WERI-Rb-1 (cell line): ENCODE data around the gene SIK2.

ENCODE experiments used
- DNase-seq: peaks from one replicate; pipeline ENCODE4 v3.0.0-alpha.2; 2020
- H3K27ac ChIP-seq: fragments of 250-450 bp; sonication (Bioruptor Pico); 2 replicates; pipeline ENCODE4 v1.5.1; 2020; ENCODE audit warnings: mild to moderate bottlenecking, moderate library complexity
- H3K27me3 ChIP-seq: fragments of 250-450 bp; sonication (Bioruptor Pico); 2 replicates; pipeline ENCODE4 v1.5.1; 2021; ENCODE audit warnings: mild to moderate bottlenecking, low read depth, moderate library complexity; ENCODE audit not compliant: insufficient read depth, severe bottlenecking
- H3K36me3 ChIP-seq: fragments of 250-450 bp; sonication (Bioruptor Pico); 2 replicates; pipeline ENCODE4 v1.5.1; 2020; ENCODE audit warnings: mild to moderate bottlenecking, moderate library complexity
- H3K4me3 ChIP-seq: 2 replicates; pipeline ENCODE4 v1.5.1; 2011; ENCODE audit warnings: low read depth, mild to moderate bottlenecking, control low read depth, low read length
- H3K9me3 ChIP-seq: fragments of 250-450 bp; sonication (Bioruptor Pico); 2 replicates; pipeline ENCODE4 v1.5.1; 2021; ENCODE audit warnings: mild to moderate bottlenecking, moderate library complexity; ENCODE audit not compliant: severe bottlenecking
- CTCF ChIP-seq: IDR thresholded peaks from 2 replicates; pipeline ENCODE4 v1.5.1; 2011; ENCODE audit warnings: low read depth, mild to moderate bottlenecking, control low read depth, inconsistent platforms, low read length

Gene SIK2

GRCh38 chr11:111724615-111725129 lies 122.4 kb downstream of the SIK2 start:
- H3K27ac ChIP-seq = no peak overlapping the region

GRCh38 chr11:111725621-111726020 lies 123.4 kb downstream of the SIK2 start:
- peaks cover 52% of the 10 kb centered on the region for H3K36me3 ChIP-seq
- H3K9me3 ChIP-seq = no peaks in the 10 kb centered on the region
- H3K27ac ChIP-seq = no peak overlapping the region
- H3K4me3 ChIP-seq = no peak overlapping the region
- H3K27me3 ChIP-seq = no peaks in the 10 kb centered on the region
- DNase-seq = no peak
- no peak for TF ChIP-seq CTCF

More at GRCh38 chr11:111724615-111725129, 122.4 kb downstream of the SIK2 start:
- no peaks in the 10 kb centered on the region for H3K27me3 ChIP-seq
- H3K4me3 ChIP-seq = no peak overlapping the region
- peaks cover 62% of the 10 kb centered on the region for H3K36me3 ChIP-seq
- DNase-seq = no peak
- no peak for TF ChIP-seq CTCF
- H3K9me3 ChIP-seq = no peaks in the 10 kb centered on the region

GRCh38 chr11:111726301-111726713 lies 124.1 kb downstream of the SIK2 start:
- no peak for DNase-seq
- Histone ChIP-seq H3K9me3 (no peaks in the 10 kb centered on the region), H3K27ac (no peak overlapping the region), H3K36me3 (peaks cover 45% of the 10 kb centered on the region), H3K27me3 (no peaks in the 10 kb centered on the region), H3K4me3 (no peak overlapping the region)
- no peak for TF ChIP-seq CTCF

- H3K36me3 ChIP-seq = peaks cover 34% of the 10 kb centered on the region
- no peak for DNase-seq
These were observed 125.2 kb downstream of the SIK2 start for GRCh38 chr11:111727431-111727830.

GRCh38 chr11:111729071-111729830 lies 127.0 kb downstream of the SIK2 start:
- H3K27ac ChIP-seq = no peak overlapping the region
- no peak for TF ChIP-seq CTCF
- no peak overlapping the region for H3K4me3 ChIP-seq
- no peaks in the 10 kb centered on the region for H3K9me3 ChIP-seq
- peaks cover 20% of the 10 kb centered on the region for H3K36me3 ChIP-seq
- no peaks in the 10 kb centered on the region for H3K27me3 ChIP-seq
- DNase-seq = no peak

More at GRCh38 chr11:111727431-111727830, 125.2 kb downstream of the SIK2 start:
- TF ChIP-seq CTCF = no peak
- Histone ChIP-seq H3K27ac (no peak overlapping the region), H3K4me3 (no peak overlapping the region), H3K9me3 (no peaks in the 10 kb centered on the region), H3K27me3 (no peaks in the 10 kb centered on the region)
